T1000 (cell line): Measurements from ENCODE around the gene GUCY1A1.

Experiments
- DNase-seq: peaks from one replicate; lab custom pipeline; 2025; ENCODE audit warnings: mixed read lengths; lab: John Stamatoyannopoulos, UW

Gene GUCY1A1

DNA sequence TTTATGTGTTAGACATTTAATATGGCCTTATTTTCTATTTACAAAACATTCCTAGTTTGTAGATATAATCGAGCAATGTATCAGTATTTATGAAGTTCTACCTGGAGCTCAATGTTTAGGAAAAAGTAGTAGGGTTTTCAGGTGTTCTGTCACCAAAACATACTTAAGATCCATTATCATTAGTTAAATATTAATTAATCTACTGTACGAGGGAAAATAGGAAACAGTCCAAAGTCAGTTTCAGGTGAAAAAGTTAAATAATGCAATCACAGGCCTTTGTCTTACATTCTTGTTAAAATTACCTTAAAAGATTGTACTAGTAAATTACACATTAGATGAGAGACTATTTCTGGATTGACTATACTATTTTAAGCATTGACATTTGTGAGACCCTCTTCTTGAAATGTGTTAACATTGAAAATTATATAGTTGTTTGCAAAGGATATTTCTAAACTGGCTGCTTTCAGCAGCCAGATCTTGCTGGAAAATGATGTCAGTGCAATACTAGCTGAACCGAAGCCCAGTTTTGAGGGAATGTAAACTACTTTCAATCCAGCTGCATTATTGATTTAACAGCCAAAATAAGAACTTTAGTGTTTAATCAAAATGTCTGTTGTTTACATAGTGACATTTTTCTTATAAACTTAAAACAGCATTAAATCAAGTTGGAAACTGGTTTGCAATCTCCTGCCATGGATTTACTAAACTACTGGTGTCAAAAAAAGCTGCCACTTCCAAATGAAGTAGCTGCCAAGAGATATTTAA lies 111.5 kb downstream of the GUCY1A1 start:
- DNase-seq: no peak

DNA sequence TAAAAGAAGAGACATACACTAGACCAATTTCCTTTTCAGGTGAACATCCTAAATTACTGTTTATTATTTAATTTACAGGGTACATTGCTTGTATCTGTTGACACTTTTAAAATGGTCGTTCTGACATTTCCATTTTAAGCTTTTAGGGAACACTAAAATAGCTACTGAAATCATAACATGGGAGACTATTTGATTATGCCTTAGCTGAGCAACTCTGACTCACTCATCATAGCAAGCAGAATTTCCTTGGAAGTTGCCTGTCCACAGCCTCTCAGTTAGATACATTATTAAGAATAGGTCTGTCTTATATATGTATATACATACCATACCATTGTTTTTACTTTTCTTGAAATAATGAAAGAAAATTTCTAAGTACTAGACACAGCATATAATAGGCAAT lies 114.1 kb downstream of the GUCY1A1 start:
- DNase-seq: no peak

DNA sequence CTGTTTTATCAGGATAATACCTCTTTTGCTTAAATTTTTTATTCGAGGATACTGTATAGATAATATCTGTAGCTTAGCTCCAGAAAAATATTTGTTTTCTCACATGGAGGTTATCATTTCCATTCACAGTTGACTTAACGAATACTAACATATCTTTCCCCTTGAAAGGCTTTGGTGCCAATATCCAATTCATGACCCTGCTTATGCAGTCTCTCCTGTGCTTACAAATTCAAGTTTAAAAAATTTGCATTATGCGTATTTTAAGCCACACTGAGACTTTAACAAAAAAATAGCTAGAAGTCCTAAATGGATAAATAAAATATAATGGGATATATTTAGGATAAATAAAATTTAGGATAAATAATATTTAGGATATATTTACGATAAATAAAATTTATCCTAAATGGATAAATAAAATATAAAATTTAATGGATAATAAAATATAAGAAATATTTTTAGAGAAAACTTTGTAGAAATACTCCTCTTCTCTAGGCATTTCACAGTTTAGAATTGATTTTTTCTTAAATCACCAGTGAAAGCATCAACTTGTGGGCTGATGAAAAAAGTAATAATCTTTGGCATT lies 114.7 kb downstream of the GUCY1A1 start:
- DNase-seq: no peak
